Right lobe of liver (tissue), 6 donors: ENCODE results near the gene PIGZ. TPM values are rescaled to one million over a fixed set of nuclear protein-coding genes. Genes with fewer than 3 reads are reported as not detected.
A peak's percentile ranks its signal among the peaks of the same experiment; 100 is the strongest.

ENCODE experiments used
- ATAC-seq, 4 donors: fragments of 200-7000 bp; cut with Tn5 transposase; one replicate each; pipeline ENCODE4 v1.9.1; 2020; ENCODE audit warnings: mild to moderate bottlenecking in 4 of 4, moderate library complexity in 4 of 4
- DNase-seq, 3 donors: peaks; one replicate each; pipeline ENCODE4 v3.0.0-alpha.2; 2020
- H3K27ac ChIP-seq, 3 donors: fragments of 200-600 bp; one replicate each; pipeline ENCODE4 v1.8.0; 2022
- H3K27me3 ChIP-seq, 2 donors: fragments of 200-600 bp; one replicate each; pipeline ENCODE4 v1.8.0; 2022
- H3K36me3 ChIP-seq, 4 donors: fragments of 200-600 bp; sonication (generic) in 1 of 4; one replicate each; pipeline versions ENCODE4 v1.5.1 to v1.8.0; 2017 to 2022; ENCODE audit warnings: control low read depth in 1 of 4
- H3K4me1 ChIP-seq, 4 donors: fragments of 200-600 bp; sonication (generic) in 1 of 4; one replicate each; pipeline versions ENCODE4 v1.5.1 to v1.8.0; 2017 to 2022; ENCODE audit warnings: control low read depth in 1 of 4
- H3K4me3 ChIP-seq, 3 donors: fragments of 200-600 bp; one replicate each; pipeline ENCODE4 v1.8.0; 2022
- H3K9me3 ChIP-seq, 4 donors: fragments of 200-600 bp; sonication (generic) in 1 of 4; one replicate each; pipeline versions ENCODE4 v1.5.1 to v1.8.0; 2017 to 2022; ENCODE audit warnings: control low read depth in 1 of 4
- CTCF ChIP-seq, 4 donors: fragments of 200-600 bp in 3 of 4; fragments of 450-650 bp in 1 of 4; IDR thresholded peaks; one replicate each; pipeline versions ENCODE4 v1.5.1 to v1.8.0; 2016 to 2022; ENCODE audit warnings: antibody characterized with exemption in 4 of 4, mild to moderate bottlenecking in 2 of 4
- POLR2A ChIP-seq: fragments of 450-650 bp; IDR thresholded peaks from one replicate; pipeline ENCODE4 v1.6.1; 2017; ENCODE audit warnings: antibody characterized with exemption, mild to moderate bottlenecking
- WGBS: methylation state at CpG from one replicate; pipeline ENCODE4 v1.1.6; 2018; ENCODE audit warnings: low coverage, low lambda C conversion rate; ENCODE audit not compliant: insufficient coverage; ENCODE audit errors: missing lambda C conversion rate; 5-methylcytosine and 5-hydroxymethylcytosine counted together
- intact Hi-C, 2 donors: fragments of 100-400 bp; cut with DNase I; formaldehyde crosslinking; loops; one replicate each; pipeline versions ENCODE4 v1.11.2 to v1.14.1; 2022
- total RNA-seq, 6 experiments: library from RNA; depleted of rRNA in 2 of 6; stranded (reverse); fragments of >200 nt in 2 of 6; fragmentation: NEBNext Ultra II Directional in 3 of 6; extraction: Animal tissue kit (Norgen Biotek cat#: 25700) in 3 of 6; gene quantifications; one replicate each; pipeline versions ENCODE4 v1.1.0 to v1.2.4, GENCODE V29; 2016 to 2023
- donor health status: DM: no; HTN: yes; CAD: no.
- donor health status: DM: no; HTN: no; CAD: no.
- donor health status: DM: no; HTN: no; CAD: no.
- donor health status: DM: no; HTN: yes; CAD: no.
- donor health status: DM: no; HTN: yes; CAD: no.

Gene PIGZ
- total RNA-seq, 6 experiments from 2014 or later = 1.2 to 2.8 (median 2.4) TPM

GRCh38 chr3:196920733-196921132 is 47.9 kb downstream of the PIGZ start:
- peak in 3 of 4 donors; percentile 19 to 51 (median 40) for ATAC-seq
- H3K4me1 ChIP-seq = no peaks in the 10 kb centered on the region
- no peak overlapping the region for H3K4me3 ChIP-seq
- no peaks in the 10 kb centered on the region for H3K9me3 ChIP-seq
- no peak for DNase-seq
- H3K27me3 ChIP-seq = no peaks in the 10 kb centered on the region
- no peak for TF ChIP-seq CTCF (IDR thresholded peaks at IDR 0.05)
- no peak for TF ChIP-seq POLR2A
- H3K27ac ChIP-seq = no peak overlapping the region
- intact Hi-C loops = no loop called here
- H3K36me3 ChIP-seq = no peaks in the 10 kb centered on the region
- WGBS = 52% methylated on average over 2 of the region's 2 CpGs

- no peak for ATAC-seq
- H3K4me3 ChIP-seq = no peak overlapping the region
- no peaks in the 10 kb centered on the region for H3K27me3 ChIP-seq
- 77% methylated on average over 2 of the region's 2 CpGs for WGBS
- H3K4me1 ChIP-seq = no peaks in the 10 kb centered on the region
- H3K36me3 ChIP-seq = peaks cover 0 to 5% (median 2%) of the 10 kb centered on the region in 4 donors
- no peak for DNase-seq
- TF ChIP-seq CTCF (IDR thresholded peaks at IDR 0.05) = no peak
- H3K9me3 ChIP-seq = no peaks in the 10 kb centered on the region
- no peak overlapping the region for H3K27ac ChIP-seq
- intact Hi-C loops = no loop called here
Observed at GRCh38 chr3:196918968-196919367, 49.7 kb downstream of the PIGZ start.

- intact Hi-C loops = no loop called here
- Histone ChIP-seq H3K27ac (no peak overlapping the region), H3K27me3 (no peaks in the 10 kb centered on the region), H3K9me3 (no peaks in the 10 kb centered on the region), H3K4me3 (no peak overlapping the region), H3K36me3 (peaks cover 0 to 5% (median 2%) of the 10 kb centered on the region in 4 donors), H3K4me1 (no peaks in the 10 kb centered on the region)
- 100% methylated on average over 2 of the region's 3 CpGs for WGBS
- TF ChIP-seq CTCF (IDR thresholded peaks at IDR 0.05) = no peak
- no peak for TF ChIP-seq POLR2A
- DNase-seq (no peak), ATAC-seq (no peak)
Observed at GRCh38 chr3:196916995-196917394, 51.6 kb downstream of the PIGZ start.

GRCh38 chr3:196916221-196916620 is 52.4 kb downstream of the PIGZ start:
- no peak overlapping the region for H3K4me3 ChIP-seq
- H3K27ac ChIP-seq = no peak overlapping the region
- intact Hi-C loops = no loop called here
- H3K4me1 ChIP-seq = no peaks in the 10 kb centered on the region
- ATAC-seq (no peak), DNase-seq (no peak)
- WGBS = 100% methylated on average over 1 of the region's 1 CpG
- TF ChIP-seq POLR2A (no peak), CTCF (IDR thresholded peaks at IDR 0.05) (no peak)
- H3K36me3 ChIP-seq = peaks cover 0 to 5% (median 2%) of the 10 kb centered on the region in 4 donors
- H3K27me3 ChIP-seq = no peaks in the 10 kb centered on the region
- no peaks in the 10 kb centered on the region for H3K9me3 ChIP-seq

GRCh38 chr3:196915375-196915774 is 53.3 kb downstream of the PIGZ start:
- no peak overlapping the region for H3K27ac ChIP-seq

More at GRCh38 chr3:196915375-196915774, 53.3 kb downstream of the PIGZ start:
- ATAC-seq = no peak
- DNase-seq = no peak
- intact Hi-C loops = no loop called here
- Histone ChIP-seq H3K27me3 (no peaks in the 10 kb centered on the region), H3K36me3 (peaks cover 0 to 5% (median 2%) of the 10 kb centered on the region in 4 donors), H3K4me1 (no peaks in the 10 kb centered on the region), H3K9me3 (no peaks in the 10 kb centered on the region), H3K4me3 (no peak overlapping the region)
- no peak for TF ChIP-seq CTCF (IDR thresholded peaks at IDR 0.05)
- no peak for TF ChIP-seq POLR2A
- 94% methylated on average over 3 of the region's 3 CpGs for WGBS
